ENCODE measurements around the gene GPC6. TPM values are rescaled to one million over a fixed set of nuclear protein-coding genes. Genes with fewer than 3 reads are reported as not detected.

The GPC6 gene
- total RNA-seq, 1 experiment from 2014 or later = 0.22 TPM

GRCh38 chr13:94431987-94432386 is 1205.4 kb downstream of the GPC6 start:
- no peak for ATAC-seq
- no peaks in the 10 kb centered on the region for H3K9me2 ChIP-seq (ENCODE audit: insufficient read depth)
- CTCF ChIA-PET = interaction anchor here (0.8 to 7.7 kb wide), 2 partner anchors 15 to 186 kb away, joined by 3 to 110 read pairs; no protein-coding TSS in a partner anchor

More at GRCh38 chr13:94431987-94432386, 1205.4 kb downstream of the GPC6 start:
- no TSS peak for BruUV-seq (replicated peaks)
- Histone ChIP-seq H3K4me1 (ENCODE audit: control insufficient read depth in 1 of 2, insufficient read depth in 2 of 2, low read length in 2 of 2) (no peaks in the 10 kb centered on the region), H3K9ac (ENCODE audit: low read length) (no peak overlapping the region), H3K4me3 (replicated peaks in 1 of 2; ENCODE audit: low read depth in 1 of 2, low read length in 2 of 2) (no peak overlapping the region), H3K9me3 (ENCODE audit: control insufficient read depth in 1 of 2, insufficient read depth in 1 of 2, low read depth in 1 of 2, low read length in 2 of 2) (no peaks in the 10 kb centered on the region), H3K27me3 (ENCODE audit: insufficient read depth, low read length) (no peaks in the 10 kb centered on the region), H3K4me2 (ENCODE audit: low read length) (no peak overlapping the region), H3K27ac (ENCODE audit: low read depth, low read length) (no peak overlapping the region), H3K79me2 (ENCODE audit: insufficient read depth, low read length) (no peaks in the 10 kb centered on the region), H2AFZ (ENCODE audit: low read depth, low read length, poor library complexity, severe bottlenecking) (no peak overlapping the region), H4K20me1 (ENCODE audit: insufficient read depth) (no peaks in the 10 kb centered on the region), H3K36me3 (ENCODE audit: control insufficient read depth in 1 of 2, insufficient read depth in 2 of 2, low read length in 2 of 2) (no peaks in the 10 kb centered on the region)
- ChIA-PET RAD21 (ENCODE audit: low non-redundant PET in 1 of 2, low total read pairs in 2 of 2, uncharacterized antibody in 2 of 2, unreplicated experiment in 2 of 2) (interaction anchor here in 1 of 2 experiments (0.6 kb wide), 1 partner anchor 281 kb away, joined by 3 read pairs; no protein-coding TSS in a partner anchor), POLR2A (no interaction called here)
- TF ChIP-seq ZNF274 (IDR thresholded peaks at IDR 0.05; ENCODE audit: low read depth, low read length) (no peak), CBX3 (IDR thresholded peaks at IDR 0.05; ENCODE audit: low read depth) (no peak), YY1 (IDR thresholded peaks at IDR 0.05; ENCODE audit: extremely low read depth, insufficient replicate concordance, low read depth, low read length) (no peak), ZBTB33 (IDR thresholded peaks at IDR 0.05; ENCODE audit: extremely low read depth, insufficient replicate concordance, low read length) (no peak), SIN3A (IDR thresholded peaks at IDR 0.05; ENCODE audit: low read depth) (no peak), TCF7L2 (IDR thresholded peaks at IDR 0.05; ENCODE audit: borderline replicate concordance, extremely low read depth, insufficient read depth, insufficient read length) (no peak), CTCF (IDR thresholded peaks at IDR 0.05 in 2 of 3, conservative IDR thresholded peaks at IDR 0.05 in 1 of 3; ENCODE audit: borderline replicate concordance in 1 of 3, insufficient read depth in 1 of 3, low read depth in 2 of 3, low read length in 2 of 3) (no peak), SP1 (IDR thresholded peaks at IDR 0.05; ENCODE audit: low read depth) (no peak), ZFX (IDR thresholded peaks at IDR 0.05) (no peak), POLR2A (IDR thresholded peaks at IDR 0.05; ENCODE audit: borderline replicate concordance, extremely low read depth, insufficient read depth, insufficient read length) (no peak), EGR1 (IDR thresholded peaks at IDR 0.05; ENCODE audit: low read depth) (no peak), REST (IDR thresholded peaks at IDR 0.05; ENCODE audit: low read depth) (no peak), ELF1 (IDR thresholded peaks at IDR 0.05; ENCODE audit: borderline replicate concordance, low read depth) (no peak)
- no peak for DNase-seq (ENCODE audit: low read depth, low spot score)
- intact Hi-C loops (cut with micrococcal nuclease) = loop anchor here (10.0 kb wide), 2 partner anchors 723 to 973 kb away; no protein-coding TSS in a partner anchor
